Embryonic facial prominence (tissue), 1 donor: ENCODE results near the gene TBX2.

ENCODE experiments used
- DNase-seq: peaks from one replicate; pipeline ENCODE4 v3.0.0-alpha.2; 2016; ENCODE audit errors: extremely low spot score

Gene TBX2

DNA sequence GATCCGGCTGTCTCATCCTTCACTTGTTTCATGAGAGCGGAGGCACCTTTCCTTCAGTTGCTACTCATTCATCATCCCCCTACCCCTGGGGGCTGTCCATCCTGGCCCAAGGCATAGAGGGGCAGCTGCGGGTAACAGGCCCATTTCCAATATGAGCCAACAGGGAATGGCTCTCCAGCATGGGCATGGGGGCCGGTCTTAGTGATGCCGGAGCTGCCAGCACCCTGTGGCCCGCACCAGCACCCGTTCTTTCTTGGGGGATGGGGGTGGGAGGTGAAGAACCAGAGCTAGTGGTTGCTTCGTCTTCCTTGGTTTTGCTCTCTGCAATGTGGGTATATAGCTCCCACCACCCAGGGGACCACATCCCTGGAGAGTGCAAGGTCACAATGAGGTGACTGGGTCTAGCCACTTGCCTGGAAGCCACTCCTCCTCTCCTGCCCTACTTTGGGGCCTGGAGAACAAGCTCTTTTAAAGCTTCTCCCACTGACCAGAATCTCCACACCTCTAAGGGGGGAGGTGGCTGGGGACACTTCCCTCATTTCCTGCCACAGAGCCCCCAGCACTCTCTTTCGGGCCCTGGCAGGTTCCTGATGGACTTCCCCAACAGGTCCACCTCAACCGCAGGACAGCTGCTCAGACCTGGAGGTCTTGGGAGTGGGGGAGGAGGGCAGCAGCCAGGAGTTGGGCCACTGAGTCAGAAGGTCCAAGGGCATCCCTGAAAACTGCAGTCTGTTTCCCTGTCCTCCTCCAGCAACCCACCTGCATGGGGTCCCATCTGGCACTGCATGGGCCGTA lies 11.9 kb upstream of the TBX2 start:
- DNase-seq: no peak

DNA sequence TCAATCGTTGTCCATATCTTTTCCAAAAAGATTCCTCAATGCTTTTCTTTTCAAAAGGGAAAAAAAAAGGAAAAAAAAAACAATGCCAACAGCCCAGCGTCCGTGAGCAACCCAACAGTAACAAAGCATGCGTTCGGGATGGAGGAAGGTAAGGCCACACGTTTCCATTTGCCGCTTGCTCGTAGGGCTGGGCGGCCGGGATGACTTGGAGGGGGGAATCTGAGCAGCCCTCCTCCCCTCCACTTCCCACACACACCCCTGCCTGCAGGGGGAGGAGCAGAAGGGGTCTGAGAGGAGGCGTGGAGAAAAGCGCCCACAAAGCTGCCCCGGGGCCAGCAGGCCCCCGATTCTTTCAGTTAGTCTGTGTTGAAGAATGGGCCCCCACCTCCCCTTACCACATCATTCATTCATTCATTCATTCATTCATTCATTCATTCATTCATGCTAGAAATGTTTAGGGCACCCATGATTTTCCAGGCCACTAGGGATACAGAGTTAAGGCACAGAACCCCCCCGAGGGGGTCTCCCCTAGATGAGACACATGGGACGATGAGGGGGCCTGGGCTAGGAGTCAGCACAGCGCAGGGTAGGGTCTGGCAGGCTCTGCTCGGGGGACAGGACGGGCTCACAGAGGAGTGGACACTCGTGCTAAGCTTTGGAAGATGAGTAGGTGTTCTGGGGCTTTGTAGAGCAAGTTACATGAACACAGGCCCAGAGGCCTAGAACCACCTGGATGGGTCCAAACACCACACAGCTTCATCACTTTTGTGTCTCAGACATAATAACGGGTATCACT lies 10.9 kb upstream of the TBX2 start:
- no peak for DNase-seq

DNA sequence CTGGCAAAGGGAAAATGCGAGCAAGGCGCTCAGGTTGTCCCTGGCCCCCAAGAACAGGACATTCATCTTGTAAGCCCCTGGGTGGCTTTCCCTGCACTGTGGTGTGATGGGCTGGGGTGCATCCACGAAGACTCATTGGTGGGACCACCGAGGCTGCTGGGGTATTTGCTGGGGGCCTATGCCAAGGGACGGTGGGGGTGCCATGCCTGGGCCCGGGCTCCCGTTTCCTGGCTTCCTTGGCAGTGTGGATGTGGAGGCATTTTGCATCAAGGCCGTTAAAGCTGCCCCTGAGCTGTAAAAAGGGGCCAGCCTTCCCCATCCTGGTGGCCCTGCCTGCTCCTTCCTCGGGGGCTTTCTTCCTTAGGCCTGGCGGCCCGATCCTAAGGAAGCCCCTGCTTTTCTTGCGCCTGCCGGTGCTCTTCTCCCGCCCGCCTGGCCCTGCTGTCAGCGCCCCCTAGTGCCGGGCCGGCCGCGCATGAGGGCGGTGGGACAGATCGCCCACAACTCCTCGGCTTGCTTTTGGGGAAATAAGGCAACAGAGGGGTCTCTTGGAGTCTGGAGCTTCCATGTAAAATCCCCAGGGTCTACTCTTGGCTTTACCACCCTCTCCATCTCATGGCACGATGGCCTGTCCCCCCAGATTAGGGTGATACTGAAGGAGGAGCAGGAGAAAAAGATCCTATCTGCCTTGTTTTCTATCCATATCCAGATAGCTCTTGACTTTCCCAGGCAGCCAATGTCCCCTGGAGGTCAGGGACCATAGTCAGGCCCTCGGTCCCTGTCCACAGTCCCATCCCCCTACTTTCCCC lies 9.8 kb upstream of the TBX2 start:
- DNase-seq: no peak

DNA sequence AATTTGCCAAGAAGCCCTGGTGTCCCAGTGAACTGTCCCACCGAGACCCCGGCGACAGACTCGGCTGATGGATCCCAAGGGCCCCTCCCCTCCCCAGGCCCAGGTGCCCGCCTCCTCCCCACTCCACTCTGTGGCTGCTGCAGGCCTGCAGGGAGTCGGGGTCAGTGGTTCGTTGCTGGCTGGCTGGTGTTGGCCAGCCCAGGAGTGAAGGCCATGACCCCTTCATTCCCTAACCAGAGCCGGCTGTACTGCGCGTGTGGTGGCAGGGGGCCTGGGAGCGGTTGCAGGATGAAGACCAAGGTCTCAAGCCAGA lies 9.2 kb upstream of the TBX2 start:
- no peak for DNase-seq

DNA sequence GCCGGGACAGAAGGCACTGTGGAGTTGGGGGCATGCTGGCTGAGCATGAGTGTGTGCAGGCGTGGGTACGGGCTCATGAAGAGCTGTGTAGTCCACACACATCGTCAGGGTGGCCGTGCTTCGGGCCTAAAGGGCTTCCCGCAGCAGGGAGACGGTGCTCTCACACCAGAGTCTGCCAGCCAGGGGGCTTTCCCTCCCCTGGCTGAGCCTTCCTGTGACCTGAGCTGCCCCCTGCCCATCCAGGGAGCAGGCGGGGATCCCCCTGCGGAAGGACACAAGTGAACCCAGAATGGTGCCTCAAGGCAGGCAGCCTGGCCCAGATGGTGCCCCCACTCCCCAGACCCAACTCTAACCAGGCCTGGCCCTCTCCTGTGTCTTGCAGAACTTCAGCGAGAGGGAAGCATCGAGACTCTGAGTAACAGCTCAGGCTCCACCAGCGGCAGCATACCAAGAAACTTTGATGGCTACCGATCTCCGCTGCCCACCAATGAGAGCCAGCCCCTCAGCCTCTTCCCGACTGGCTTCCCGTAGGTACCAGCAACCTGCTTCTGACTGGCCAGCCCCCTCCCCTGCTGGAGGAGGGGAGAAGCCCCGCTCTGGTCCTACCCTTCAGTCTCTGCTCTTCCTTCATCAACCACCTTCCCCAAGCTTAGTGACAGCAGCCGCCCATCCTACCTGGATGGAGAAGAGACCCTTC lies 7.9 kb upstream of the TBX2 start:
- no peak for DNase-seq

DNA sequence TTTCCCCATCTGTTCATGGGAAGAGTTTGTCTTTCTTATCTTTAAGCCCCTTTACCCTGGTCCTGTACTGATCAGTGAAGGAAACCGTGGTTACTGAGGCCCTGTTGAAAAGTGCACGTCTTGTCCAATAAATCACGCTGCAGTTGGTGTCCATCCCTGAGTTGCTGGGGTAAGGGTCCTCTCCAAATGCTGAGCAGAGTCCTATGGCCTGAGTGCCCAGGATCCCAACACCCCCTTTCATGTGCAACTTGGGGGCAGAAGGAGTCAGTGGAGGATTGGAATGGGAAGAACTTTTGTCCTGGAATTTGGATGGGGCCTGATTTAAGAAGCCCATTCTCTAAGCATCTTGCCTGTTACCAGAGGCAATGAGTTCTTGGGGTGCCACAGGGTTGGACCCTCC lies 7.0 kb upstream of the TBX2 start:
- DNase-seq: no peak

DNA sequence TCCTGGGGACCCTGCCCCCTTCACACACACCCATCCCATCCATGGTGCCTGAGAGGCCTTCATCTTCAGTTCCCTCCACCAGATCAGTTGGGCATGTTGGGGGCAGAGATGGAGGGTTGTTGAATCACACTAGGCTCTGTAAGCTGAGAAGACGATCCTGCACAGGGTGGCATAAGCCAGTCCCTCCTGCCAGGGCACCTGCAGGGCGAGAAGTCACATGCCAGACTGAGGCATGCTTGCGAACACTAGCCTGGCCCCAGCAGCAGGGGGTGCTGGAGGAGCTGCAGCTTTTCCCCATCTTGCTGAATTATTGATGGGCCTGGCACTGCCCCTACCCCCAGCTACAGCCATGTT lies 6.1 kb upstream of the TBX2 start:
- DNase-seq: no peak

DNA sequence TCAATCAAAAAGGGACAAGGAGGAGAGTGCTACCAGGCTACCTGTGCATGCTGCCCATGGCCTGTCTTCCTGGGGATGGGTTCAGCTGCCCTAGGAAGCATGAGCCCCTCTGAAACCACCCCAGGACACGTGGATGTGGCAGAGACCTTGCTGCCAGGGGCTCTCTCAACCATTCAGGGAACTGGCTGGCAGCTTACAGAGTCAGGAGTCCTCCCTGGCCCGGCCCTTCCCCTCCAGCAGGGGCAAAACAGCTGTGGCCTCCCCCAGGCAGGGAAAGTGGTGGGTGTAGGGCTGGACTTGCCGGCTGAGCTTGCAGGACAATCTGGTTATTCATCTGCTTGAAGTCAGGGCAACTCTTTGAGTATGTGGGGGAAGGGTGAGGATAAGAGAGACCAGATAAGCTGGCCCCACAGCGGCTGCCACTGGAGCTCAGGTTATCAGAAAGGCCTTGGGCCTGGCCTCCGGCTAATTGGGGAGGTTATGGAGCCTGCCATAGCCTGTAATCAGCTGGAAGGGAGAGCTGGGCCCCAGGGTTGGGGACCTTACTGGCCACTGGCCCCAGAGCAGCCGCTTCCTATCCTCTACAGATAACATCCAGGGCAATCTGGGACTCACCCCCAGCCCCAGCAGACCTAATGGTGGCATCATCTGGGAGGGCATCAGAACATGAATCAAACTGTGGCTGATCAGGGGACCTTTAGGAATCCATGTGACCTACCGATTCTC lies 5.6 kb upstream of the TBX2 start:
- DNase-seq: no peak

DNA sequence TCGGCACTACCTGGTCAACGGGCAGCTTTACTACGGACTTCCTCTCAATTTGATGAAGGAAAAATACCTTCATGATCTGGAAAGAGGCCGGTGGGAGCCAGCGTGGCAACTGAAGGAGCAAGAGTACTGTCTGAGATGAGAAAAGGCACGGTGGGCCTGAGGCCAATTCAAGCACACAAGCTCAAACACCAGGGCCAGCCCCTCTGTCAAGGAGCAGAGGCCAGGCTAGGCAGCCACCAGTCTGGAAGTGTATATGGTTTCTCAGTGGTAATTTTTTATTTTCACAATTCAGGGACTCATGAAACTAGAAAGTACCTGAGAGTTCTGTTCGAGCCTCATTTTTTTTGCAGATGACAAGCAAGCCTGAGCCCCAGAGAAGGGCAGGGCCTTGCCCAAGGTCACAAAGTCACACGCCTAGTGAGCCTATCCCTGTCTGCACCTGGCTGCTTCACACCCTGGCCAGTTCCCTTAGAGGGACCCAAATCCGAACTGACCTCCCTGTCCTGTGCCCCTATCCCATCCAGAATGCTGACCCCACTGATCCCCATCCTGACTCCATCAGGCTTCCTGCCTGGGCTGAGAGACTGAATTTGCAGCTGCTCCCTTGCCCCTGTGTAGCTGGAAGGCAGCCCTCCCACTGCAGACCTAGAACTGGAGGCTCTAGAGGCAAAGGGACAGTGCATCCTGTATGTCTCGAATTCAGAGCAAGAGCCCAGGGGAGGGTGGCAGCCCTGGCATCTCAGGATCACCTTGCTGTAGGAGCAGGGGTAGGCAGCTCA lies 4.8 kb upstream of the TBX2 start:
- no peak for DNase-seq

DNA sequence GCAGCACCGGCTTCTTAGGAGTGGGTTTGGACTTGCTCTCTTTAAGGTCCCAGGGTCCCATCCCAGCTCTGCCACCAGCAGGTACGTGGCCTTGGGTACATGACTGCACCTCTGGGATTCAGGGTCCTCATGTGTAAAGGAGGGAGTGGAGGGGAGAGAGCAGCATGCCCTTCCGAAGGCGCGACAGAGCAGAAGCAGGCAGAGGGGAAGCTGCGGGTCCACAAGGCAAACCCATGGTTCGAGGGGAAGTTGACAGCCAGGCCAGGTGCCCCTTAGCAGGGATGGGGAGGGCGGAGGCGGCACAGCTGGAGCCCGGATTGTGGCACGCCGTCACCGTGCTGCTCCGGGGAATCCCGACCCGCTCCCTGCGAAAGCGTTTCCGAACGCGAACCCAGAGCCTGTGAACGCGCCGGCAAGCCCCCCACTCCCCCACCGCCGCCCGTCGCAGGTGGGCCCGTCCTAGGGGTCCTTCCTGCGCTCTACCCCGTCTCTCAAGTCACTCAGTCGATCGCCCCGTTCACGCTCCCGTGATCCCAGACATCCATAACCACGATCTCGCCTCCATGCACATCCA lies 4.1 kb upstream of the TBX2 start:
- DNase-seq: no peak

DNA sequence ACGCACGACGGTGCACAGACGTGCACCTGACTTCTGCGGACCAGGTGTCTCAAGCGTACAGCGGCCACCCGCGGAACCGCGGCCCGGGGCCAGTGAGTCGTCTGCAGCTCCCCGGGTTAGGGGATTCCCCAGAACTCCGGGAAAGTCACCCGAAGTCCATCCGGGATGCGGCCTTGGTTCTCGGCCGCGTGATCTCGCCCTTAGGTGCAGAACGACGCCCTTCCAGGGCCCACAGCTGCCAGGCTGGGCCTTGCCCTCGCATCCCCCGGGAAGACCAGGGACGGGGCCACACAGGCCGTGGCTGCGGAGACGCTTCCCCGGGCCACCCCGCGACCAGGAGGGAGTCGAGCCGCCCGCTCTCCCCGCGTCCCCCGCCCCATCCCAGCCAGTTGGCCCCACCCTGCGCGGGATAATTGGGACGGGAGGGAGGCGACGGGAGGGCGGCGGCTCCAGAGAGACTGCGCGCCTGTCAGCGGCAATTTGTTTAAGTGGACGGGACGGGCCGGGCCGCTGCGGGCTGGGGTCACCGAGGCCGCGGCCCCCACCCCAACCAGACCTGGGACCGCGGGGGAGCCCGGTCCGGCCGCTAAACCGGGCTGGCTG lies 3.6 kb upstream of the TBX2 start:
- no peak for DNase-seq

DNA sequence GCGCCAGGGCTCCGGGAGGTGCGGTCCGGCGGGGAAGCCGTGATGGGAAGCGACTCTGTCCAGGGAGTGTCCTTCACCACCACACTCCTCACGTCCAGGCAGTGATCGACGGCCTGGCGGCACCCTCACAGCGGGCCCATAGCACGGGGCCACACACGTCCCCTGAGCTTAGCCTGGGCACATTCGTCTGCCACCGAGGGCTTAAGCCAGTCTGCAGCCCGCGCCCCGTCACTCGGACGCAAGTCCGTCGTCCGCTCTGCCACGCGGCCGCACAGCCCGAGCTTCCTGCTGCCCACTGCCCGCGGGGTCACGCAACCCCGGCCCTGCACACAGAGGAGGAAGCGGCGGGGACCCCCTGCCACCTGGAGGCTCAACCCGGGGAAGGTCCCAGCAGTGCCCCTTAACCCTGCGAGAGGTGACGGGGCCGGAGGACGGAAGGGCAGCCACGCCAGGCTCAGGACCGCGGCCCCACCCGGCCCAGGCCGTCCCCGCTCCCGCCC lies 3.0 kb upstream of the TBX2 start:
- DNase-seq: no peak

DNA sequence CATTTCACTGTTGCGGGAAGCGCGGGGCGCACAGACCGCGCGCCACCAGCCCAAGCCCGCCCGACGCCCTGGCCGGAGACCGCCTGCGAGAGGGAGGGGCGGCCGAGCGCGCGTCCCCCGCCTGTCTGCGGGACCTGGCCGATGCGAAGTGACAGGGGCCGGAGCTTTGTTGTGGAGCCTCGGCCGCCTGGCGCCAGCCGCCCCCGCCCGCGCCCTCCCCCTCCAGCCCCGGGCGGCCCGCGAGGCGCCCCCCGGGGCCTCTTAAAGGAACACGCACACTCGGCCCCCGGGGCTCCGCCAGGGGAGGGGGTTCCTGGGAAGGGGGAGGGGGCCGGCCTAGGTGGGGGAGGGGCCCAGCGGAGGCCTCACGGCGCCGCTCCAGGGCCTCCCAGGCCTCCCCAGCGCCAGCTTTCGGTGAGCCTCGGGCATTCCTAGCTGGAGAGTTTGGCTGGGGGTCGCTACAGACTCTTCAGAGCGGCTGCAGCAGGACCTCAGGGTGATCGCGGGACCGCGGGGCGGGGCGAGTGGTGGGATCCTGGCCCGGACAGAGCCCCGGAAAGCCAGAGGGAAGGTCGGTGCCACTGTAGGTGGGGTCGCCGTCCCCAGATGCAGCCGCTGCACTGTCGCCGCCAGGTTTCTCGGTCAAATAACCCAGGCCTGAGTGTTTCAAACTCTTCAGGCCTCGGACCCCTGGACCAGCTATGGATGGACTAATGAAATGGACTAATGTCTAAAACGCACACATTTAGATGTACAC lies 2.4 kb upstream of the TBX2 start:
- DNase-seq: no peak

DNA sequence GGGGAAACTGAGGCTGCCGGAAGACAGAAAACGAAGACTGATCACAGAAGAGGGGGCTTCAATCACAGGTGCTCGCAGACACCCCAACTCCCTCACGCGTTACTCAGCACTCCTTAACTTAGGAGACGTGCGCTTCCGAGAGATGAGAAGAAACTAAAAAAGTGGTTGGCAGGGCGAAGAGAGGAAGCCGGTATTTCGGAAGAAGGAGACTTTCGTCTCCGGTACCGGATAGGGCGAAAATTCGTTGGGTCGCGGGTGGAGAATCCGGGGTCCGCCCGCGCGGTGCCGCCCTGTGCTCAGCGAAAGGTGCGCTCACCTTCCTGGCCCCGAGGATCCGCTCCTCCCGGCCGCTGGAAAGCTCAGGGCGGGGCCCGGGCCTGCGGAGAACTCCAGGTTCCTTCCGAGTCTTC lies 917 bp upstream of the TBX2 start:
- DNase-seq: no peak

DNA sequence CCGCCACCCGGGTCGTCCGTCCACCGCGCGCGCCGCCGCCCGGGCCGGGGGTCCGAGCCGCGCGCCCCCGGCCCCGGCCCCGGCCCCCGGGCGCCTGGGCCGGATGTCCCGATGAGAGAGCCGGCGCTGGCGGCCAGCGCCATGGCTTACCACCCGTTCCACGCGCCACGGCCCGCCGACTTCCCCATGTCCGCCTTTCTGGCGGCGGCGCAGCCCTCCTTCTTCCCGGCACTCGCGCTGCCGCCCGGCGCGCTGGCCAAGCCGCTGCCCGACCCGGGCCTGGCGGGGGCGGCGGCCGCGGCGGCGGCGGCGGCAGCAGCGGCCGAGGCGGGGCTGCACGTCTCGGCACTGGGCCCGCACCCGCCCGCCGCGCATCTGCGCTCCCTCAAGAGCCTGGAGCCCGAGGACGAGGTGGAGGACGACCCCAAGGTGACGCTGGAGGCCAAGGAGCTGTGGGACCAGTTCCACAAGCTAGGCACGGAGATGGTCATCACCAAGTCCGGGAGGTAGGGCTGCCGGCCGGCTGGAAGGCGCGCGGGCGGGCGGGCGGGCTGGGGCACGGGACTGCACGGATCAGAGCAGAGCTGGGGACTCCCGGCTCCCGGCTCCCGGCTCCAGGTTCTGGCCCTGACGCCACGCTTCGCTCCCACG lies 548 bp downstream of the TBX2 start:
- DNase-seq: no peak

DNA sequence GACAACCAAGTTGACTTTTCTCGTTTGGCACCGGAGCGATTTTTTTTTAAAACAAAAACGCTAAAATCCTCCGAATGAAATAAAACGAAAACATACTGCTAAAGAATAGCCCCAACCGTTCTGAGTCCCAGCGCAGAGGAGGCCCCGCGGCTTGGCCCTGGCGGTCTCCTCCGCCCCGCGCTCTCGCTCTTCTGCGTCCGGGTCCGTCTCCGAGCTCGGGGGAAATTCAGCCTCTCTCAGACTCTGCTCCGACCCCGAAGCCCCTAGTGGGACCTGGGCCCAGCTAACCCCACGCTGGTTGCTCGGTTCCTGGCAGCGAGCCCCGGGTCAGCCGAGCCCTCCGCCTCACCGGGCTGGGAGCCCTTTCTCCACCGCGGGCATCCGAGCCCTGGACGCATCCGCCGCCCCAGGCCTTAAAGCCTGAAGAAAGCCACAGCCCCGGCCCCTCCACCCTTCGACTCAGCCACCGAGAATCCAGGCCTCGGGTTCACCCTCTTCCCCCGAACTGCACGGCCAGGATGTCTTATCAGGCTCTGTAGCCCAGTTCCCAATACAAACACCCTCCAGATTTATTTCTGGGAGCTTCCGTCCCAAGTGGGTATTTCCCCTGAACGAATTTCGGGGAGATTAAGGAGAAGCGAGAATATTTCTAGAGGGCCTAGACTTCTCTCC lies 1.2 kb downstream of the TBX2 start:
- DNase-seq: no peak

DNA sequence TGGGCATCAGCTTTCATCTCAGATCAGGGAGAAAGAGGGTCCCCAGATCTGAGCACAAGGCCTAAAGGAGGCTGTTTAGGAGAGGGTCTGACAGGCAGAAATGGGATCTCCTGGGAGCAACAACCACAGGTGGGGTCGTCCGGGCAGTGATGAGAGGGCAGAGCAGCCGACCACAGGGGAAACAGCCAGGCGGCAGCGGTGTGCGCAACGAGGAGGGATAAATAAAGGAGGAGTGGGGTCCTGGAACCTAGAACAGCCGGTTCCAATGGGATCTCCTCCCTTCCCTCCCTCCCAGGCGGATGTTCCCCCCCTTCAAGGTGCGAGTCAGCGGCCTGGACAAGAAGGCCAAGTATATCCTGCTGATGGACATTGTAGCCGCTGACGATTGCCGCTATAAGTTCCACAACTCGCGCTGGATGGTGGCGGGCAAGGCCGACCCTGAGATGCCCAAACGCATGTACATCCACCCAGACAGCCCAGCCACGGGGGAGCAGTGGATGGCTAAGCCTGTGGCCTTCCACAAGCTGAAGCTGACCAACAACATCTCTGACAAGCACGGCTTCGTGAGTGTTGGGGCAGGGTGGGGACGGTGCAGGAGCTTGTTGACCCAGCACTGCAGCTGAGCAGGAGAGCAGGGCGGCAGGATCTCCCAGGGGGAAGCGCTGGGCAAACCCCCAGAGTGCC lies 1.9 kb downstream of the TBX2 start:
- DNase-seq: no peak
